Stimulated activated CD4-positive, alpha-beta T cell treated with anti-CD3 and anti-CD28 coated beads, Interleukin-15, amount 100 ng/mL, for 24 hours (primary cell): ENCODE data around the gene RAB3A.
"Not testable (repeated sequence)": the region's sequence is repeated elsewhere in the genome, so short reads cannot be mapped to it uniquely, and the experiment has no call there.

Experiments used
- DNase-seq: peaks from one replicate; pipeline ENCODE4 v3.0.0-alpha.2; 2020

RAB3A gene

GRCh38 chr19:18165794-18166544, 37.9 kb downstream of the RAB3A start:
- DNase-seq, result no peak

DNA sequence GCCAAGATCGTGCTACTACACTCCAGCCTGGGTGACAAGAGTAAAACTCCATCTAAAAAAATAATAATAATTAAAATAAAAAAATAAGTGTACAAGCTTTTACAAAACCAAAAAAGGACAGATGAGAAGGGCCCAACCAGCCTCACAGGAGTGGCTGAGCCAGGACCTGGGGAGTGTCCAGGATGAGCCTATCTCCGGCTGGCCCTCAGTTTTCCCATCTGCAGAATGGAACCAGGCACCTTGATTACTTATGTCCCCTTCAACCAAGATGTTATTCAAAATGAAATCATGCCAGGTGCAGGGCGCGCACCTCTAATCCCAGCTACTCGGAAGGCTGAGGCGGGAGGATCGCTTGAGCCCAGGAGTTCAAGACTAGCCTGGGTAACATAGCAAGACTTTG, 39.8 kb downstream of the RAB3A start:
- DNase-seq, result no peak

DNA sequence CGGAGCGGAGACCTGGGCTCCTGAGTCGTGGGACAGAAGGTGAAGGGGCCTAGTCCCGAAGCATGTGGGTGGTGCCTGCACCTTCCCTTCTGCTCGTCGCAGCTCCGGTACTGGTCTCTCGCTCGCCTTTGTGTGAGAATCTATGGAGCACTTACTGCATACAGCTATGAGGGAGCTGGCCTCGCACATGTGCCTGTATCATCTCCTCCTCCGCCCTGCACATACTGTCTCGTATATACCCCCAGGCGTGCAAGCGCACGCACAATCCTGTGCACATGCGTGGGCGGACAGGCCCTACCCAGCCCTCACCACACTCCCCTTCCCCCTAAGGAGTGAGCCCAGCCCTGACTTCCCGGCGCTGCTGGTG, 42.2 kb downstream of the RAB3A start:
- DNase-seq, result no peak

DNA sequence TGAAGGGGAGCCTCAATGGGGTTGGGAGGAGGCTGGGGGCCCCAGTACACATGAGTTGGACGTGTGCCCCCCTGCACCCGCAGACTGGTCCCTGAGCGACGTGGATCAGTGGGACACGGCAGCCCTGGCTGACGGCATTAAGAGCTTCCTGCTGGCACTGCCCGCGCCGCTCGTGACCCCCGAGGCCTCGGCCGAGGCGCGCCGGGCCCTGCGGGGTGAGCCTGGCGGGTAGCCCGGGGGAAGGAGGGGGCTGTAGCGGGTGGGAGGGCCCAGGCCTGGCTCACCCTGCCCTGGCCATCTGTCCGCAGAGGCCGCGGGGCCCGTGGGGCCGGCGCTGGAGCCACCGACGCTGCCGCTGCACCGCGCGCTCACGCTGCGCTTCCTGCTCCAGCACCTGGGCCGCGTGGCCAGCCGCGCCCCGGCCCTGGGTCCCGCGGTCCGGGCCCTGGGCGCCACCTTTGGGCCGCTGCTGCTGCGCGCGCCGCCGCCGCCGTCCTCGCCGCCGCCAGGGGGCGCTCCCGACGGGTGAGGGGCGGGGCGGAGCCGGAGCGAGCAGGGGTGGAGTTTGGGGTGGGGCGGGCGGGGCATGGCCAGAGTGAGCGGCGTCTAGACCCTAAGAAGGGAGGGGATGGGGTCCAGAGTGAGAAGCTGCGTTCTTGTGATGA, 42.7 kb downstream of the RAB3A start:
- DNase-seq, result peak; percentile 80

GRCh38 chr19:18160493-18160970, 43.3 kb downstream of the RAB3A start:
- DNase-seq, result peak; percentile 37

DNA sequence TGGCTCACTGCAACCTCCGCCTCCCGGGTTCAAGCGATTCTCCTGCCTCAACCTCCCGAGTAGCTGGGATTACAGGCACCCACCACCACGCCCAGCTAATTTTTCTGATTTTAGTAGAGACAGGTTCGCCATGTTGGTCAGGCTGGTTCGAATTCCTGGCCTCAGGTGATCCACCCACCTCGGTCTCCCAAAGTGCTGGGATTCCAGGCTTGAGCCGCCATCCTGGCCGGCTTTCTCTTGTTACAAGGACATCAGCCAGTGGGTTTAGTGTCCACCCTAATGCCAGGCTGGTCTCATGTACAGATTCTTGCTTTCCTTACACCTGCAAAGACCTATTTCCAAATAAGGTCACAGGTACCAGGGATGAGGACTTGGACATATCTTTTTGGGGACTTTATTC, 44.0 kb downstream of the RAB3A start:
- no peak for DNase-seq

- not testable (repeated sequence) for DNase-seq
Observed at GRCh38 chr19:18159059-18159616, 44.7 kb downstream of the RAB3A start.

DNA sequence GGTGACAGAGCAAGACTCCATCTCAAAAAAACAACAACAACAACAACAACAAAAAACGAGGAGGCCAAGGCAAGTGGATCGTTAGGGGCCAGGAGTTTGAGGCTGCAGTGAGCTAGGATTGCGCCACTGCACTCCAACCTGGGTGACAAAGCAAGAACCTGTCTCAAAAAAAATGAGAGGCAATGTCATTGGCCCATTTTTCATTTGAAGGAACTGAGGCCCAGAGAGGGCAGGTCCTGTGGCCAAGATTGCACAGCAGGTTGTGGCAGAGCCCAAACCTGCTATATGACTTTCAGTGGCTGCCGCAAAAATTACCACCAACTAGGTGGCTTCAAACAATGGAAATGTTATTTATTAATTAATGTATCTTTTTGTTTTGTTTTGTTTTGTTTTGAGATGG, 45.4 kb downstream of the RAB3A start:
- no peak for DNase-seq

- no peak for DNase-seq
Observed at GRCh38 chr19:18157465-18158063, 46.3 kb downstream of the RAB3A start.

DNA sequence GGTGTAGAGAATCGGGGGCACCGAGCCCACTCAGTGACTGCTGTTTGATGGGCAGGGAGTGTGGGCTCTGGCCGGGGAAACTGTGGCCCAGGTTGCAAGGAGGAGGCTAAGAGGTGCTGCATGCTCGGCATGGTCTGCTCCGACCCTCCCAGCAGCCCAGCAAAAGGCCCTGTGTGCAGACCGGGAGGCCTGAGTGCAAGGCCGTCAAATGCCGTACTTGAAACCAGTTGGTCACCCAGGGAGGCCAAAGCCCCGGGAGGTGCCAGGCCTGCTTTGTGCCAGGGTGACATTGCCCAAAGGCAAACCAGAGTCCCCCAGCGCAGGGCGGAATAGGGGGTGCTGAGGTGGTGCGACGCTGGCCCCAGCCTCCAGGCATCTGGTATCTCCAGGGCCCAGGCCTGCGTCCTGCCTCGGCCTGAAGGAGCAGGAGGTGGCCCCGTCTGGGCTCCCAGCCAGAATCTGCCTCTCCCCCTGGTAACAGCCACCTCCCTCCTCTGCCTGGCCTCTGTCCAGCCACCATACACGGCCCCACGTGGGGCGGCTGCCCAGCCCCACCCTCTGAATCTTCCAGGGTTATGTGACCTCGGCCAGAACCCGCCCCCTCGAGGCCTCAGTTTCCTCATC, 46.9 kb downstream of the RAB3A start:
- no peak for DNase-seq

DNA sequence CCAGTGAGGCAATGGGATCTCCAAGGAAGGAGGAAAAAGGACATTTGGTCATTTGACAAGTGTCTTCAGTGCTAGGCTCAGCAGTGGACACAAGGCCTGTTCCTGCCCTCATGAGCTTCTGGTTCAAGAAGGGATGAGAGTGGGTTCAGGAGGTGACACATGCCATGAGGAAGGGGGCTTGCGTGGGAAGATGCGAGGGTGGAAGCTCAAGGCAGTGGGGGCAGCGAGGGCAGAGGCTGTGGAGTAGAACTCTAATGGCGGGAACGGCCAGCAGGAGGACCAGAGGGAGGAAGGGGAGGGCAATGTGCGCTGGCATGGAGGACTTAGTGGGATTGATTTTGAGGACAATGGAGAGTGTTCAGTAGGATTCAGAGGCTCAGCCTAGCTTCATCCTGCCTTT, 47.6 kb downstream of the RAB3A start:
- no peak for DNase-seq

DNA sequence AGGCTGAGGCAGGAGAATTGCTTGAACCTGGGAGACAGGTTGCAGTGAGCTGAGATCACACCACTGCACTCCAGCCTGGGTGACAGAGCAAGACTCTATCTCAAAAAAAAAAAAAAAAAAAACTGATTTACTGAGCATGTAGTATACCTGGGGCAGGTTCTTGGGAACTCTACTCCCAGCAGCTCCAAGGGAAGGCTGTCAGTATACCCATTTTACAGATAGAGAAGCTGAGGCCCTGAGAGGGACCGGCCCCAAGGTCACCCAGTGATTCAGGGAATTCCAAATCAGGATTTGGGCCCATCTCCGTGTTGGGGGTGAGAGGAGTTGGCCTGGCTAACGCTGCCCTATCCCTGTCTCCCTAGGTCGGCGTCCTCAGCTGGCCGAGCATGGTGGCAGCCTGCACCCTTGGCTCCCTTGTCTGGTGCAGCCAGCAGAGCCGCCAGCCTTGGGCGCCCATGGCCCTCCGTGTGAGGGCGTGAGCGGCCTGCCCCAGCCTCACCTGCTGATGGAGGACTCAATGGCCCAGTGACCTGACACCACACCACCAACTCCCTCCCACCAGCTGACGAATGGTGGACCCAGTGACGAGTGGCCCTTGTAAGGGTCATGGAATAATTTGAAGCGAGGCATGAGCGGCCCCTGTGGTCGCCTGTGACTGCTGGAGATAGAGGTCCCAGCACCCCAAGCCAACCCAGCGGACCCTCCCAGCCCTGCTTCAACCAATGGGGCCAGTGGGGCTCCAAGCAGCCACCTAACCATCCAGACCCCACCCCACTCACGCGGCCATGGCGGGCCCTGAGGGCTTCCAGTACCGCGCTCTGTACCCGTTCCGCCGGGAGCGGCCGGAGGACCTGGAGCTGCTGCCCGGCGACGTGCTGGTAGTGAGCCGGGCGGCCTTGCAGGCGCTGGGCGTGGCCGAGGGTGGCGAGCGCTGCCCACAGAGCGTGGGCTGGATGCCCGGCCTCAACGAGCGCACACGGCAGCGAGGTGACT, 48.5 kb downstream of the RAB3A start:
- DNase-seq, result no peak

DNA sequence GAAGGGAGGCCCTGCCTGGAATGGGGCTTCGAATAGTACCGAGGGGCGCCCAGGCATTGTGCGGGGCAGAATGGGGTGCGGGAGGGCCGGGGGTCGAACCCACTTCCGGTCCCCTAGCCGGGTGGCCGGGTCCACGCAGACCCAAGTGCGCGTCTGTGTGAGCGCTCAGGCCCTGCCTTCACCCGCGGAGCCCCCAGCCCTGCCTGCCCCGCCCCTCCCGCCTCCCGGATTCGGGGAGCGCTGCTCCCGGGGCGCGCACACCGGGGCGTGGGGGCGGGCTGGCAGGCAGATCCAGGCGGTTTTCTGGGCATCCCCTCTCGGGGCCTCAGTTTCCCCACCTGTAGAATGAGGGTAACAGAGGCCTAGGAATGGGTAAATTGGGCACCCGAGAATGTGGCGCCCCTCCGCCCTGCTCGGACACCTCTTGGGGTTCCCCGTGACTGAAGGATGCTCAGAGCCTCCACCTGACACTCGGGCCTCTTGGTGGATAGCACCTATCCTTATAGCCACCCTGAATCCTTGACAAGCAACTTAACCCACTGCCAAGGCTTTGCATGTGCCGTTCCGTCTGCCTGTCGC, 50.2 kb downstream of the RAB3A start:
- DNase-seq, result peak; percentile 58

GRCh38 chr19:18152817-18153555, 50.9 kb downstream of the RAB3A start, which contains the start of gene PIK3R2:
Gene PIK3R2, plus strand, starts transcription at chr19:18153163. Its CDS starts 2,717 bp downstream, at chr19:18155880.
- peak; percentile 100 for DNase-seq

- peak; percentile 99 for DNase-seq
Observed at GRCh38 chr19:18152442-18152816, 51.4 kb downstream of the RAB3A start.

GRCh38 chr19:18150776-18151624, 52.8 kb downstream of the RAB3A start:
- DNase-seq, result no peak

DNA sequence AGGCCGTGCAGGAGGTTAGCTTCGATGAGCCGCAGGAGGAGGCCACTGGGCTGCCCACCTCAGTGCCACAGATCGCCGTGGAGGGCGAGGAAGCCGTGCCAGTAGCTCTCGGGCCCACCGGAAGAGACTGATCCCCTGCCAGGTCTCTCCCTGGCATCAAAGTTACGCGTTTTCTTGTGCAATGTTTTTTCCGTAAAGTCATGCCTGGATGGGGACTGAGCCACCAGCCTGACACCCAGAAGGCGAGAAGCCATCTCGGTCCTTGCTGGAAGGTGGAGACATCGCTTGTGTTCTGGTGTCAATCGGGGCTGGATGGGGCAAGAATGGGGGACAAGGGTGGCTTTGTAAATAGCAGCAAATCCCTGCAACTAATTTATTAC, 54.3 kb downstream of the RAB3A start:
- no peak for DNase-seq

DNA sequence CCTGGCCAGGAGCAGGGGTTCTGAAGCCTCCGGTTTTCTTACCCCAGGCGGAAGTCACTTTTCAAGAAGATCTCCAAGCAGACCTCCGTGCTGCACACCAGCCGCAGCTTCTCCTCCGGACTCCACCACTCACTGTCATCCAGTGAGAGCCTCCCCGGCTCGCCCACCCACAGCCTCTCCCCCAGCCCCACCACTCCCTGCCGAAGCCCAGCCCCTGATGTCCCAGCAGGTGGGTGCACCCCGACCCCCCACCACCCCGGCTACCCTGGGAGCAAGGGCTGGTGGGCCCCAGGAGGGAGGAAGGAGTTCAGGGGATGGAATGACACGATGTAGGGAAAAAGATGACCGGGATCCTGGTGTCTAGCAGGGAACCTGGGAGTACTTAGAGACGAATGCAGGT, 56.4 kb downstream of the RAB3A start:
- no peak for DNase-seq
